OCI-LY1 (cell line): ENCODE measurements around the gene FGF4.

ENCODE experiments used
- H2AFZ ChIP-seq: fragments of 200-600 bp; sonication (generic), shearing (Covaris generic); 2 replicates; pipeline ENCODE4 v1.6.0; 2014; ENCODE audit warnings: antibody characterized with exemption, mild to moderate bottlenecking, low read length
- H3F3A ChIP-seq: fragments of 200-600 bp; sonication (generic), shearing (Covaris generic); 2 replicates; pipeline ENCODE4 v1.6.0; 2014; ENCODE audit warnings: mild to moderate bottlenecking, antibody characterized with exemption, low read length, moderate library complexity; ENCODE audit not compliant: insufficient read depth
- H3K27ac ChIP-seq: fragments of 200-600 bp; sonication (generic); 2 replicates; pipeline ENCODE4 v1.5.1; 2014; ENCODE audit warnings: low read length, mixed run types, mild to moderate bottlenecking, low read depth; ENCODE audit not compliant: poor library complexity, severe bottlenecking
- H3K27me3 ChIP-seq: fragments of 200-600 bp; sonication (generic); 2 replicates; pipeline ENCODE4 v1.6.0; 2014; ENCODE audit warnings: antibody characterized with exemption, mild to moderate bottlenecking, low read length, moderate library complexity; ENCODE audit not compliant: insufficient read depth
- H3K36me3 ChIP-seq: fragments of 200-600 bp; sonication (generic); 2 replicates; pipeline ENCODE4 v1.6.1; 2014; ENCODE audit warnings: mild to moderate bottlenecking, antibody characterized with exemption, low read length, moderate library complexity, mixed read lengths; ENCODE audit not compliant: insufficient read depth
- H3K4me1 ChIP-seq: fragments of 200-600 bp; sonication (generic); 2 replicates; pipeline ENCODE4 v1.5.1; 2014; ENCODE audit warnings: mild to moderate bottlenecking, low read length, moderate library complexity; ENCODE audit not compliant: insufficient read depth, severe bottlenecking
- H3K4me2 ChIP-seq: fragments of 200-600 bp; sonication (generic), shearing (Covaris generic); 2 replicates; pipeline ENCODE4 v1.6.1; 2014; ENCODE audit warnings: low read length
- H3K4me3 ChIP-seq: fragments of 200-600 bp; sonication (generic); 2 replicates; pipeline ENCODE4 v1.5.1; 2014; ENCODE audit warnings: low read length, low read depth, mild to moderate bottlenecking, mixed read lengths; ENCODE audit not compliant: poor library complexity, severe bottlenecking
- H3K79me2 ChIP-seq: fragments of 200-600 bp; shearing (Covaris generic); 2 replicates; pipeline ENCODE4 v1.6.1; 2016; ENCODE audit warnings: mixed run types, low read length, mixed read lengths; ENCODE audit not compliant: insufficient read depth
- H3K9ac ChIP-seq: fragments of 200-600 bp; sonication (generic), shearing (Covaris generic); 2 replicates; pipeline ENCODE4 v1.6.1; 2014; ENCODE audit warnings: mild to moderate bottlenecking, low read length, mixed read lengths
- H3K9me2 ChIP-seq: fragments of 200-600 bp; sonication (generic), shearing (Covaris generic); 2 replicates; pipeline ENCODE4 v1.6.1; 2014; ENCODE audit warnings: low read depth, mild to moderate bottlenecking, low read length, mixed read lengths
- H3K9me3 ChIP-seq: fragments of 200-600 bp; shearing (Covaris generic); 2 replicates; pipeline ENCODE4 v1.6.1; 2014; ENCODE audit warnings: low read length, mixed read lengths
- H4K20me1 ChIP-seq: fragments of 200-600 bp; sonication (generic), shearing (Covaris generic); 2 replicates; pipeline ENCODE4 v1.6.0; 2016; ENCODE audit warnings: mild to moderate bottlenecking, low read length; ENCODE audit not compliant: insufficient read depth
- CTCF ChIP-seq: fragments of 200-600 bp; sonication (generic), shearing (Covaris generic); IDR thresholded peaks from 2 replicates; pipeline ENCODE4 v1.5.1; 2017; ENCODE audit warnings: mild to moderate bottlenecking, antibody characterized with exemption, low read length, moderate library complexity, mixed read lengths
- EZH2 ChIP-seq: fragments of 200-600 bp; sonication (generic), shearing (Covaris generic); IDR thresholded peaks from 2 replicates; pipeline ENCODE4 v1.8.0; 2017; ENCODE audit warnings: borderline replicate concordance, mixed run types, mild to moderate bottlenecking, antibody characterized with exemption, low read length, moderate library complexity, mixed read lengths

FGF4 gene

GRCh38 chr11:69726481-69726880 lies 48.7 kb downstream of the FGF4 start:
- Histone ChIP-seq H3K9me2 (no peaks in the 10 kb centered on the region), H3K4me1 (no peaks in the 10 kb centered on the region), H2AFZ (no peak overlapping the region), H3K9ac (no peak overlapping the region), H3K27ac (no peak overlapping the region), H3K27me3 (no peaks in the 10 kb centered on the region), H3K79me2 (no peaks in the 10 kb centered on the region), H4K20me1 (no peaks in the 10 kb centered on the region), H3K4me2 (no peak overlapping the region), H3K9me3 (no peaks in the 10 kb centered on the region), H3K36me3 (no peaks in the 10 kb centered on the region), H3K4me3 (no peak overlapping the region), H3F3A (no peaks in the 10 kb centered on the region)
- no peak for TF ChIP-seq CTCF
- no peak for TF ChIP-seq EZH2

- Histone ChIP-seq H3K4me2 (no peak overlapping the region), H3K79me2 (no peaks in the 10 kb centered on the region), H3K9ac (no peak overlapping the region), H3K27ac (no peak overlapping the region), H3K27me3 (no peaks in the 10 kb centered on the region), H3K9me2 (no peaks in the 10 kb centered on the region), H4K20me1 (no peaks in the 10 kb centered on the region), H3K4me1 (no peaks in the 10 kb centered on the region), H3F3A (no peaks in the 10 kb centered on the region), H3K4me3 (no peak overlapping the region), H3K9me3 (no peaks in the 10 kb centered on the region), H2AFZ (no peak overlapping the region), H3K36me3 (no peaks in the 10 kb centered on the region)
- TF ChIP-seq CTCF (no peak), EZH2 (no peak)
Observed at GRCh38 chr11:69726019-69726418, 49.1 kb downstream of the FGF4 start.

- Histone ChIP-seq H3K4me3 (no peak overlapping the region), H3K9ac (no peak overlapping the region), H3K27me3 (peaks cover 5% of the 10 kb centered on the region), H4K20me1 (no peaks in the 10 kb centered on the region), H3F3A (no peaks in the 10 kb centered on the region), H3K4me2 (no peak overlapping the region), H3K27ac (no peak overlapping the region), H3K9me3 (no peaks in the 10 kb centered on the region), H3K79me2 (no peaks in the 10 kb centered on the region), H3K9me2 (no peaks in the 10 kb centered on the region), H2AFZ (no peak overlapping the region), H3K36me3 (no peaks in the 10 kb centered on the region), H3K4me1 (no peaks in the 10 kb centered on the region)
- no peak for TF ChIP-seq EZH2
- peak; percentile 37 for TF ChIP-seq CTCF
Observed at GRCh38 chr11:69721745-69722144, 53.4 kb downstream of the FGF4 start.
